K562 (cell line): ENCODE measurements around the gene WDR62. TPM values are rescaled to one million over a fixed set of nuclear protein-coding genes. Genes with fewer than 3 reads are reported as not detected.

Experiments used
- ADNP ChIP-seq: fragments of 200-800 bp; sonication (Bioruptor generic); IDR thresholded peaks from 2 replicates; pipeline ENCODE4 v1.6.1; 2016; ENCODE audit warnings: missing genetic modification characterization, missing compliant biosample characterization
- MAFG ChIP-seq: fragments of 450-650 bp; conservative IDR thresholded peaks from 2 replicates; pipeline ENCODE4 v1.6.1; 2016; ENCODE audit warnings: missing genetic modification characterization, missing compliant biosample characterization
- PHF20 ChIP-seq: fragments of 450-650 bp; IDR thresholded peaks from 2 replicates; pipeline ENCODE4 v1.6.1; 2018; ENCODE audit not compliant: partially characterized antibody
- RBM39 ChIP-seq: fragments of 200-400 bp; formaldehyde crosslinking; optimal IDR thresholded peaks from 2 replicates; pipeline ENCODE3; 2018; ENCODE audit warnings: low read depth, low read length
- TBP ChIP-seq: optimal IDR thresholded peaks from 2 replicates; pipeline ENCODE3; 2011; ENCODE audit warnings: low read depth, low read length, improper control_type of control experiment
- TCF7L2 ChIP-seq: fragments of 150-350 bp; IDR thresholded peaks from 2 replicates; pipeline ENCODE4 v1.6.1; 2016; ENCODE audit warnings: low read depth, mild to moderate bottlenecking, low read length, moderate library complexity
- TEAD1 ChIP-seq, 2 experiments: fragments of 450-650 bp in 1 of 2; sonication (generic) in 1 of 2; formaldehyde crosslinking; IDR thresholded peaks; 2 replicates each; pipeline versions ENCODE4 v1.4.0 to v1.8.0; 2020 to 2022; ENCODE audit warnings: mild to moderate bottlenecking in 2 of 2, missing genetic modification reagents in 1 of 2
- ZNF133 ChIP-seq: fragments of 250-450 bp; sonication (Bioruptor Pico); IDR thresholded peaks from 2 replicates; pipeline ENCODE4 v1.4.0; 2020; ENCODE audit warnings: mild to moderate bottlenecking
- ZNF146 ChIP-seq: IDR thresholded peaks from one replicate; pipeline ENCODE4 v1.6.1; 2018; ENCODE audit warnings: missing compliant biosample characterization; ENCODE audit not compliant: unreplicated experiment
- ZNF165 ChIP-seq: fragments of 250-450 bp; sonication (Bioruptor Pico); IDR thresholded peaks from 2 replicates; pipeline ENCODE4 v1.4.0; 2020; ENCODE audit warnings: borderline replicate concordance
- ZNF174 ChIP-seq: fragments of 250-450 bp; sonication (Bioruptor Pico); IDR thresholded peaks from 2 replicates; pipeline ENCODE4 v1.4.0; 2020; ENCODE audit warnings: mild to moderate bottlenecking
- ZNF408 ChIP-seq: fragments of 250-450 bp; sonication (Bioruptor Pico); IDR thresholded peaks from 2 replicates; pipeline ENCODE4 v1.4.0; 2020; ENCODE audit warnings: low read depth, mild to moderate bottlenecking, moderate library complexity
- ZNF717 ChIP-seq: fragments of 250-450 bp; sonication (Bioruptor Pico); IDR thresholded peaks from 2 replicates; pipeline ENCODE4 v1.5.0; 2021
- polyA plus RNA-seq, 8 experiments: library from polyadenylated mRNA; depleted of rRNA in 4 of 8; stranded (reverse) in 5 of 8; unstranded in 3 of 8; fragments of >200 nt; fragmentation: Nextera tagmentation in 2 of 8; fragmentation: Illumina TruSeq in 1 of 8; extraction: Ambion mirVana in 2 of 8; extraction: Trizol in 1 of 8; gene quantifications; 2 replicates each; pipeline versions ENCODE4 v1.2.1 to v1.2.3, GENCODE V29; 2011 to 2014; ENCODE audit warnings: inconsistent platforms in 1 of 8, missing spikeins in 1 of 8
- total RNA-seq, 7 experiments: library from RNA; depleted of rRNA in 6 of 7; stranded (reverse); fragments of >200 nt in 6 of 7; fragmentation: Illumina TruSeq in 2 of 7; extraction: Trizol in 2 of 7; gene quantifications; 2 replicates each; pipeline versions ENCODE4 v1.2.1 to v1.2.3, GENCODE V29; 2011 to 2021; ENCODE audit warnings: low replicate concordance in 1 of 7
- TF ChIP-seq, protein P1 (sequence below), 3 experiments: IDR thresholded peaks in 2 of 3; conservative IDR thresholded peaks in 1 of 3; 2 replicates each; pipeline ENCODE4 v1.5.1; 2011 to 2012; ENCODE audit warnings: low read length in 3 of 3, mild to moderate bottlenecking in 3 of 3, control low read depth in 2 of 3, improper control_type of control experiment in 1 of 3, inconsistent platforms in 1 of 3, low read depth in 1 of 3, mixed read lengths in 1 of 3, moderate library complexity in 1 of 3; ENCODE audit not compliant: insufficient read depth in 2 of 3
- TF ChIP-seq, protein P2 (sequence below): fragments of 450-650 bp; IDR thresholded peaks from 2 replicates; pipeline ENCODE4 v1.6.1; 2016; ENCODE audit warnings: low read depth, mild to moderate bottlenecking, moderate library complexity
- TF ChIP-seq, protein P3 (sequence below): fragments of 450-650 bp; IDR thresholded peaks from one replicate; pipeline ENCODE4 v1.6.1; 2018; ENCODE audit warnings: mild to moderate bottlenecking, moderate library complexity; ENCODE audit not compliant: partially characterized antibody
- TF ChIP-seq, protein P4 (sequence below): sonication (generic); formaldehyde crosslinking; IDR thresholded peaks from 2 replicates; pipeline ENCODE4 v1.9.0; 2022; ENCODE audit warnings: mild to moderate bottlenecking, missing genetic modification reagents
- TF ChIP-seq, protein P5 (sequence below): fragments of 450-650 bp; formaldehyde crosslinking; IDR thresholded peaks from 2 replicates; pipeline ENCODE4 v1.4.0; 2022; ENCODE audit warnings: mild to moderate bottlenecking, moderate library complexity
- TF ChIP-seq, protein P6 (sequence below): fragments of 250-450 bp; sonication (Bioruptor Pico); IDR thresholded peaks from 2 replicates; pipeline ENCODE4 v1.5.0; 2021; ENCODE audit warnings: mild to moderate bottlenecking, borderline replicate concordance

The WDR62 gene
- total and polyA plus RNA-seq, 9 of the 15 experiments (the other 6 are each of a cell fraction or from before 2014, with no cell fraction given): 0.35 to 32.8 (median 14.4) TPM

DNA sequence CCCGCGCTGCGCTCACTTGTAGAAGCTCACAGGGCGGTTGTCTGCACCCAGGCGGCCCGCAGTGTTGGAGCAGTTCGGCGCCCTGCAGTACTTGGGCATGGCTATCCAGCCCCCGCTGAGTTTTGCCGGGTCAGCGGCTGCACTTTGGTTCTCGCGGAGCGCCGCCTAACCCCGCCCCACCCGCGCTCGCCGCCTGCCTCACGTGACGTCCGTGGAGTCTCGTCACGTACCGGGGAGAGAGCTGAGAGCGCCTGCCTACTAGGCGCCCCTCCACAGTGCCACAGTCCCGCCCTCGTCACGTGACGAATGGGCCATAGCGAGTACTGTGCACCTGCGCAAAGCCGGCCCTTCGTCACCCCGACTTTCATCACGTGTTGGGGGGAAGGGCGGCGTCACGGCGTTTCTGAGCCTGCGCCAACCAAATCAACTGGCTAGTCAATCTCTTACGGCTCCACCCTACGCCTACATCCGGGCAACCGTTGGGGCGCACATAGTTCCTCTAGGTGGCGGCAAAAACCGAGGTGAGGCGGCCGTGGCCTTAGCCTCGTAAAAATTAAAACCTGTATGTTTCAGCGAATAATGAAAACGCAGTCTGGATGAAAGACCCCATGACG lies 471 bp upstream of the WDR62 start, which contains the start of gene THAP8 (continued):
- TF ChIP-seq, protein P1, sequence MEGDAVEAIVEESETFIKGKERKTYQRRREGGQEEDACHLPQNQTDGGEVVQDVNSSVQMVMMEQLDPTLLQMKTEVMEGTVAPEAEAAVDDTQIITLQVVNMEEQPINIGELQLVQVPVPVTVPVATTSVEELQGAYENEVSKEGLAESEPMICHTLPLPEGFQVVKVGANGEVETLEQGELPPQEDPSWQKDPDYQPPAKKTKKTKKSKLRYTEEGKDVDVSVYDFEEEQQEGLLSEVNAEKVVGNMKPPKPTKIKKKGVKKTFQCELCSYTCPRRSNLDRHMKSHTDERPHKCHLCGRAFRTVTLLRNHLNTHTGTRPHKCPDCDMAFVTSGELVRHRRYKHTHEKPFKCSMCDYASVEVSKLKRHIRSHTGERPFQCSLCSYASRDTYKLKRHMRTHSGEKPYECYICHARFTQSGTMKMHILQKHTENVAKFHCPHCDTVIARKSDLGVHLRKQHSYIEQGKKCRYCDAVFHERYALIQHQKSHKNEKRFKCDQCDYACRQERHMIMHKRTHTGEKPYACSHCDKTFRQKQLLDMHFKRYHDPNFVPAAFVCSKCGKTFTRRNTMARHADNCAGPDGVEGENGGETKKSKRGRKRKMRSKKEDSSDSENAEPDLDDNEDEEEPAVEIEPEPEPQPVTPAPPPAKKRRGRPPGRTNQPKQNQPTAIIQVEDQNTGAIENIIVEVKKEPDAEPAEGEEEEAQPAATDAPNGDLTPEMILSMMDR (IDR thresholded peaks at IDR 0.05 in 2 of 3, conservative IDR thresholded peaks at IDR 0.05 in 1 of 3; ENCODE audit: insufficient read depth in 2 of 3, low read depth in 1 of 3, low read length in 3 of 3): peak; percentile 34 to 61 (median 61); a peak in 5 of 6 replicates
- TF ChIP-seq PHF20: peak; percentile 72
- TF ChIP-seq, protein P2, sequence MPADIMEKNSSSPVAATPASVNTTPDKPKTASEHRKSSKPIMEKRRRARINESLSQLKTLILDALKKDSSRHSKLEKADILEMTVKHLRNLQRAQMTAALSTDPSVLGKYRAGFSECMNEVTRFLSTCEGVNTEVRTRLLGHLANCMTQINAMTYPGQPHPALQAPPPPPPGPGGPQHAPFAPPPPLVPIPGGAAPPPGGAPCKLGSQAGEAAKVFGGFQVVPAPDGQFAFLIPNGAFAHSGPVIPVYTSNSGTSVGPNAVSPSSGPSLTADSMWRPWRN: peak; percentile 67; the same call in 1 of the 2 replicates
- TF ChIP-seq, protein P3, sequence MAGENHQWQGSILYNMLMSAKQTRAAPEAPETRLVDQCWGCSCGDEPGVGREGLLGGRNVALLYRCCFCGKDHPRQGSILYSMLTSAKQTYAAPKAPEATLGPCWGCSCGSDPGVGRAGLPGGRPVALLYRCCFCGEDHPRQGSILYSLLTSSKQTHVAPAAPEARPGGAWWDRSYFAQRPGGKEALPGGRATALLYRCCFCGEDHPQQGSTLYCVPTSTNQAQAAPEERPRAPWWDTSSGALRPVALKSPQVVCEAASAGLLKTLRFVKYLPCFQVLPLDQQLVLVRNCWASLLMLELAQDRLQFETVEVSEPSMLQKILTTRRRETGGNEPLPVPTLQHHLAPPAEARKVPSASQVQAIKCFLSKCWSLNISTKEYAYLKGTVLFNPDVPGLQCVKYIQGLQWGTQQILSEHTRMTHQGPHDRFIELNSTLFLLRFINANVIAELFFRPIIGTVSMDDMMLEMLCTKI: no peak
- no peak for TF ChIP-seq ZNF174
- TF ChIP-seq ZNF133 (CRISPR knock-in tag): no peak
- TF ChIP-seq, protein P4, sequence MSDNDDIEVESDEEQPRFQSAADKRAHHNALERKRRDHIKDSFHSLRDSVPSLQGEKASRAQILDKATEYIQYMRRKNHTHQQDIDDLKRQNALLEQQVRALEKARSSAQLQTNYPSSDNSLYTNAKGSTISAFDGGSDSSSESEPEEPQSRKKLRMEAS (CRISPR knock-in tag): peak; percentile 95
- no peak for TF ChIP-seq ZNF717 (CRISPR knock-in tag)
- no peak for TF ChIP-seq ZNF165
- TF ChIP-seq ADNP (tag): no peak
- TF ChIP-seq MAFG (tag): no peak
- TF ChIP-seq RBM39: no peak
- no peak for TF ChIP-seq ZNF408 (CRISPR knock-in tag)
- peak in 1 of 2 experiments; percentile 22; a peak in 1 of 4 replicates for TF ChIP-seq TEAD1 (CRISPR knock-in tag; IDR thresholded peaks at IDR 0.05)
- TF ChIP-seq TCF7L2: no peak
- TF ChIP-seq, protein P5, sequence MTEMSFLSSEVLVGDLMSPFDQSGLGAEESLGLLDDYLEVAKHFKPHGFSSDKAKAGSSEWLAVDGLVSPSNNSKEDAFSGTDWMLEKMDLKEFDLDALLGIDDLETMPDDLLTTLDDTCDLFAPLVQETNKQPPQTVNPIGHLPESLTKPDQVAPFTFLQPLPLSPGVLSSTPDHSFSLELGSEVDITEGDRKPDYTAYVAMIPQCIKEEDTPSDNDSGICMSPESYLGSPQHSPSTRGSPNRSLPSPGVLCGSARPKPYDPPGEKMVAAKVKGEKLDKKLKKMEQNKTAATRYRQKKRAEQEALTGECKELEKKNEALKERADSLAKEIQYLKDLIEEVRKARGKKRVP (CRISPR knock-in tag): no peak
- no peak for TF ChIP-seq ZNF146
- no peak for TF ChIP-seq TBP
- TF ChIP-seq, protein P6, sequence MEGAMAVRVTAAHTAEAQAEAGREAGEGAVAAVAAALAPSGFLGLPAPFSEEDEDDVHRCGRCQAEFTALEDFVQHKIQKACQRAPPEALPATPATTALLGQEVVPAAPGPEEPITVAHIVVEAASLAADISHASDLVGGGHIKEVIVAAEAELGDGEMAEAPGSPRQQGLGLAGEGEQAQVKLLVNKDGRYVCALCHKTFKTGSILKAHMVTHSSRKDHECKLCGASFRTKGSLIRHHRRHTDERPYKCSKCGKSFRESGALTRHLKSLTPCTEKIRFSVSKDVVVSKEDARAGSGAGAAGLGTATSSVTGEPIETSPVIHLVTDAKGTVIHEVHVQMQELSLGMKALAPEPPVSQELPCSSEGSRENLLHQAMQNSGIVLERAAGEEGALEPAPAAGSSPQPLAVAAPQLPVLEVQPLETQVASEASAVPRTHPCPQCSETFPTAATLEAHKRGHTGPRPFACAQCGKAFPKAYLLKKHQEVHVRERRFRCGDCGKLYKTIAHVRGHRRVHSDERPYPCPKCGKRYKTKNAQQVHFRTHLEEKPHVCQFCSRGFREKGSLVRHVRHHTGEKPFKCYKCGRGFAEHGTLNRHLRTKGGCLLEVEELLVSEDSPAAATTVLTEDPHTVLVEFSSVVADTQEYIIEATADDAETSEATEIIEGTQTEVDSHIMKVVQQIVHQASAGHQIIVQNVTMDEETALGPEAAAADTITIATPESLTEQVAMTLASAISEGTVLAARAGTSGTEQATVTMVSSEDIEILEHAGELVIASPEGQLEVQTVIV (CRISPR knock-in tag): no peak
